H9 (cell line): ENCODE data around the gene ELMO2. TPM values are rescaled to one million over a fixed set of nuclear protein-coding genes. Genes with fewer than 3 reads are reported as not detected.

Experiments used
- DNase-seq: peaks from one replicate; pipeline ENCODE4 v3.0.0-alpha.2; 2017
- H2AFZ ChIP-seq: one replicate; pipeline ENCODE4 v1.6.1; 2013; ENCODE audit warnings: mild to moderate bottlenecking, low read length, control low read depth, moderate library complexity
- H2AK5ac ChIP-seq: 2 replicates; pipeline ENCODE4 v1.6.1; 2013; ENCODE audit warnings: low read length, control low read depth, mixed read lengths; ENCODE audit not compliant: insufficient read length
- H2BK120ac ChIP-seq: one replicate; pipeline ENCODE4 v1.6.1; 2013; ENCODE audit warnings: low read depth, mild to moderate bottlenecking, low read length, control low read depth, inconsistent platforms; ENCODE audit not compliant: poor library complexity, severe bottlenecking
- H2BK12ac ChIP-seq: 2 replicates; pipeline ENCODE4 v1.6.1; 2013; ENCODE audit warnings: low read length, control low read depth, mixed read lengths, low read depth; ENCODE audit not compliant: insufficient read length
- H2BK15ac ChIP-seq: 2 replicates; pipeline ENCODE4 v1.6.1; 2013; ENCODE audit warnings: low read depth, low read length, control low read depth
- H2BK20ac ChIP-seq: one replicate; pipeline ENCODE4 v1.6.1; 2013; ENCODE audit warnings: low read depth, mild to moderate bottlenecking, low read length, control low read depth, inconsistent platforms; ENCODE audit not compliant: poor library complexity, severe bottlenecking
- H2BK5ac ChIP-seq: 2 replicates; pipeline ENCODE4 v1.6.1; 2013; ENCODE audit warnings: low read length, control low read depth, mixed read lengths; ENCODE audit not compliant: insufficient read length
- H3K14ac ChIP-seq: 2 replicates; pipeline ENCODE4 v1.6.1; 2013; ENCODE audit warnings: low read length, control low read depth; ENCODE audit not compliant: insufficient read depth
- H3K18ac ChIP-seq: 2 replicates; pipeline ENCODE4 v1.6.1; 2013; ENCODE audit warnings: low read depth, mild to moderate bottlenecking, mixed read lengths, low read length, control low read depth; ENCODE audit not compliant: insufficient read length
- H3K23ac ChIP-seq: 2 replicates; pipeline ENCODE4 v1.6.1; 2013; ENCODE audit warnings: low read length, control low read depth, mixed read lengths, low read depth; ENCODE audit not compliant: insufficient read length
- H3K23me2 ChIP-seq: 2 replicates; pipeline ENCODE4 v1.6.1; 2013; ENCODE audit warnings: low read depth, mild to moderate bottlenecking, mixed read lengths, low read length, control low read depth; ENCODE audit not compliant: insufficient read length, poor library complexity, severe bottlenecking
- H3K27ac ChIP-seq: 2 replicates; pipeline ENCODE4 v1.5.1; 2013; ENCODE audit warnings: low read length, control low read depth, mixed read lengths, low read depth; ENCODE audit not compliant: insufficient read length
- H3K27me3 ChIP-seq: 2 replicates; pipeline ENCODE4 v1.6.1; 2013; ENCODE audit warnings: low read length, control low read depth, inconsistent platforms; ENCODE audit not compliant: insufficient read depth
- H3K4ac ChIP-seq: 2 replicates; pipeline ENCODE4 v1.6.1; 2013; ENCODE audit warnings: low read depth, mild to moderate bottlenecking, control low read depth, inconsistent platforms, low read length, moderate library complexity
- H3K4me1 ChIP-seq: 2 replicates; pipeline ENCODE4 v1.6.1; 2013; ENCODE audit warnings: low read length, control low read depth, inconsistent platforms; ENCODE audit not compliant: insufficient read depth
- H3K4me2 ChIP-seq: 2 replicates; pipeline ENCODE4 v1.6.1; 2013; ENCODE audit warnings: low read length, control low read depth, mixed read lengths; ENCODE audit not compliant: insufficient read length, insufficient read depth
- H3K56ac ChIP-seq: 2 replicates; pipeline ENCODE4 v1.6.1; 2013; ENCODE audit warnings: low read depth, mild to moderate bottlenecking, mixed read lengths, low read length, control low read depth; ENCODE audit not compliant: insufficient read length
- H3K79me1 ChIP-seq: 2 replicates; pipeline ENCODE4 v1.6.1; 2013; ENCODE audit warnings: low read depth, mild to moderate bottlenecking, moderate library complexity, low read length, control low read depth, inconsistent platforms; ENCODE audit not compliant: insufficient read depth, poor library complexity, severe bottlenecking
- H3K79me2 ChIP-seq: 2 replicates; pipeline ENCODE4 v1.6.1; 2013; ENCODE audit warnings: low read length, control low read depth, inconsistent platforms; ENCODE audit not compliant: insufficient read depth
- H3K9ac ChIP-seq: 2 replicates; pipeline ENCODE4 v1.6.1; 2013; ENCODE audit warnings: low read length, control low read depth, mixed read lengths; ENCODE audit not compliant: insufficient read length; ENCODE audit errors: extremely low read depth
- H3K9me3 ChIP-seq: one replicate; pipeline ENCODE4 v1.6.1; 2013; ENCODE audit warnings: low read depth, low read length, inconsistent platforms; ENCODE audit not compliant: control insufficient read depth
- H3T11ph ChIP-seq: one replicate; pipeline ENCODE4 v1.6.1; 2013; ENCODE audit warnings: mild to moderate bottlenecking, low read length, control low read depth, inconsistent platforms
- H4K20me1 ChIP-seq: one replicate; pipeline ENCODE4 v1.6.1; 2013; ENCODE audit not compliant: control insufficient read depth, insufficient read length, insufficient read depth
- H4K5ac ChIP-seq: 2 replicates; pipeline ENCODE4 v1.6.1; 2013; ENCODE audit warnings: low read depth, mild to moderate bottlenecking, mixed read lengths, low read length, control low read depth; ENCODE audit not compliant: insufficient read length
- H4K8ac ChIP-seq: replicated peaks from 2 replicates; pipeline ENCODE4 v1.6.1; 2013; ENCODE audit warnings: low read length, control low read depth, mixed read lengths, low read depth; ENCODE audit not compliant: insufficient read length
- H4K91ac ChIP-seq: 2 replicates; pipeline ENCODE4 v1.6.1; 2013; ENCODE audit warnings: low read depth, mild to moderate bottlenecking, moderate library complexity, mixed read lengths, low read length, control low read depth; ENCODE audit not compliant: insufficient read length
- H3K27ac Mint-ChIP-seq, 3 experiments: 2 replicates in 2 of 3; 3 replicates in 1 of 3; pipeline ENCODE4 v1.8.0; 2020 to 2021; ENCODE audit warnings: mixed read lengths in 3 of 3, mild to moderate bottlenecking in 1 of 3, moderate library complexity in 1 of 3
- H3K27me3 Mint-ChIP-seq: 2 replicates; pipeline ENCODE4 v1.8.0; 2021; ENCODE audit warnings: low read depth, mild to moderate bottlenecking, moderate library complexity, mixed read lengths
- H3K36me3 Mint-ChIP-seq, 3 experiments: 2 replicates in 2 of 3; 3 replicates in 1 of 3; pipeline ENCODE4 v1.8.0; 2020 to 2021; ENCODE audit warnings: low read depth in 3 of 3, mixed read lengths in 3 of 3; ENCODE audit not compliant: insufficient read depth in 1 of 3
- H3K4me1 Mint-ChIP-seq, 2 experiments: 2 replicates each; pipeline ENCODE4 v1.8.0; 2020; ENCODE audit warnings: mixed read lengths in 2 of 2
- H3K4me3 Mint-ChIP-seq, 2 experiments: 2 replicates in 1 of 2; 3 replicates in 1 of 2; pipeline ENCODE4 v1.8.0; 2020 to 2021; ENCODE audit warnings: mild to moderate bottlenecking in 2 of 2, mixed read lengths in 2 of 2, moderate library complexity in 1 of 2
- H3K9me3 Mint-ChIP-seq, 2 experiments: 2 replicates in 1 of 2; 3 replicates in 1 of 2; pipeline ENCODE4 v1.8.0; 2020; ENCODE audit warnings: mild to moderate bottlenecking in 2 of 2, mixed read lengths in 2 of 2, moderate library complexity in 1 of 2
- CTCF ChIP-seq: fragments of 200-600 bp; sonication (generic); conservative IDR thresholded peaks from 3 replicates; pipeline ENCODE4 v1.8.0; 2021; ENCODE audit warnings: antibody characterized with exemption, mild to moderate bottlenecking
- WGBS: extraction: QIAGEN DNeasy Blood & Tissue Kit; methylation state at CpG from one replicate; pipeline ENCODE4 v1.1.7; 2013; ENCODE audit warnings: missing lambda C conversion rate, low lambda C conversion rate, mixed read lengths; ENCODE audit not compliant: insufficient read length; ENCODE audit errors: extremely low coverage; 5-methylcytosine and 5-hydroxymethylcytosine counted together
- total RNA-seq: library from RNA; stranded (reverse); gene quantifications from 2 replicates; pipeline ENCODE4 v1.2.1, GENCODE V29; 2021

Gene ELMO2
- total RNA-seq, 1 experiment from 2014 or later, result 32.5 TPM

GRCh38 chr20:46439837-46440236 is 33.4 kb upstream of the ELMO2 start:
- Histone ChIP-seq H2AK5ac (no peak overlapping the region), H2BK12ac (no peak overlapping the region), H2AFZ (no peak overlapping the region), H3K27ac (no peak overlapping the region), H3K23me2 (no peaks in the 10 kb centered on the region), H3K14ac (no peak overlapping the region), H3K4ac (no peak overlapping the region), H2BK5ac (no peak overlapping the region), H4K20me1 (no peaks in the 10 kb centered on the region), H3K4me1 (no peaks in the 10 kb centered on the region), H4K5ac (no peak overlapping the region), H2BK120ac (no peak overlapping the region), H4K8ac (no peak overlapping the region), H2BK20ac (no peak overlapping the region), H3K4me2 (no peak overlapping the region), H3K56ac (no peak overlapping the region), H2BK15ac (no peak overlapping the region), H3K27me3 (no peaks in the 10 kb centered on the region), H3K9me3 (no peaks in the 10 kb centered on the region), H3K18ac (no peak overlapping the region), H4K91ac (no peak overlapping the region), H3T11ph (no peak overlapping the region), H3K79me1 (no peaks in the 10 kb centered on the region), H3K23ac (no peak overlapping the region), H3K79me2 (no peaks in the 10 kb centered on the region), H3K9ac (no peak overlapping the region)
- Mint-ChIP-seq H3K9me3 (peaks cover 12 to 13% of the 10 kb centered on the region in 2 experiments), H3K27ac (no peak overlapping the region), H3K27me3 (peaks cover 4% of the 10 kb centered on the region), H3K4me3 (no peak overlapping the region), H3K4me1 (peaks cover 2% of the 10 kb centered on the region in 2 experiments; a peak in 1 of 4 replicates), H3K36me3 (peaks cover 2 to 12% (median 4%) of the 10 kb centered on the region in 3 experiments)
- DNase-seq, result no peak
- TF ChIP-seq CTCF, result no peak
- no CpG with 5 or more reads among the region's 4 CpGs for WGBS
